Mesenchymal stem cell (in vitro differentiated cells and primary cell): ENCODE results near the gene NOXO1.
A peak's percentile ranks its signal among the peaks of the same experiment; 100 is the strongest.

Experiments used
- DNase-seq: peaks from one replicate; pipeline ENCODE4 v3.0.0-alpha.2; 2013
- H2AFZ ChIP-seq: one replicate; pipeline ENCODE4 v1.6.1; 2013; ENCODE audit warnings: low read depth, mild to moderate bottlenecking, control low read depth, inconsistent platforms, low read length, moderate library complexity
- H2AK5ac ChIP-seq: 2 replicates; pipeline ENCODE4 v1.6.1; 2013; ENCODE audit warnings: low read length, moderate library complexity, mild to moderate bottlenecking, inconsistent platforms; ENCODE audit not compliant: severe bottlenecking
- H2BK120ac ChIP-seq: one replicate; pipeline ENCODE4 v1.6.1; 2013; ENCODE audit warnings: low read depth, mild to moderate bottlenecking, inconsistent platforms, low read length, moderate library complexity
- H2BK12ac ChIP-seq, 2 experiments: one replicate each; pipeline ENCODE4 v1.6.1; 2013; ENCODE audit warnings: inconsistent platforms in 2 of 2, low read length in 2 of 2, mild to moderate bottlenecking in 2 of 2, moderate library complexity in 2 of 2, control low read depth in 1 of 2
- H2BK15ac ChIP-seq: one replicate; pipeline ENCODE4 v1.6.1; 2013; ENCODE audit warnings: mild to moderate bottlenecking, low read depth, inconsistent platforms; ENCODE audit not compliant: poor library complexity, severe bottlenecking
- H2BK5ac ChIP-seq: 2 replicates; pipeline ENCODE4 v1.6.1; 2013; ENCODE audit warnings: low read depth, mild to moderate bottlenecking, low read length, control low read depth, inconsistent platforms; ENCODE audit not compliant: poor library complexity, severe bottlenecking
- H3K14ac ChIP-seq, 2 experiments: one replicate each; pipeline ENCODE4 v1.6.1; 2013; ENCODE audit warnings: inconsistent platforms in 2 of 2, low read length in 2 of 2, control low read depth in 1 of 2, mild to moderate bottlenecking in 1 of 2, moderate library complexity in 1 of 2
- H3K18ac ChIP-seq, 2 experiments: one replicate each; pipeline ENCODE4 v1.6.1; 2013; ENCODE audit warnings: inconsistent platforms in 2 of 2, low read length in 2 of 2, control low read depth in 1 of 2, low read depth in 1 of 2, mild to moderate bottlenecking in 1 of 2
- H3K23ac ChIP-seq, 2 experiments: one replicate each; pipeline ENCODE4 v1.6.1; 2013; ENCODE audit warnings: inconsistent platforms in 2 of 2, low read length in 2 of 2, mild to moderate bottlenecking in 2 of 2, moderate library complexity in 2 of 2, control low read depth in 1 of 2
- H3K27ac ChIP-seq: 2 replicates; pipeline ENCODE4 v1.5.1; 2013; ENCODE audit warnings: mild to moderate bottlenecking, moderate library complexity, low read length, control low read depth, inconsistent platforms; ENCODE audit not compliant: poor library complexity, severe bottlenecking
- H3K27me3 ChIP-seq, 2 experiments: 2 replicates each; pipeline versions ENCODE4 v1.6.1 to v1.7.0; 2013; ENCODE audit warnings: low read length in 2 of 2, mild to moderate bottlenecking in 2 of 2, moderate library complexity in 2 of 2, control low read depth in 1 of 2, inconsistent platforms in 1 of 2; ENCODE audit not compliant: control insufficient read depth in 1 of 2, insufficient read depth in 1 of 2
- H3K36me3 ChIP-seq, 2 experiments: 2 replicates each; pipeline versions ENCODE4 v1.6.1 to v1.7.0; 2013; ENCODE audit warnings: low read length in 2 of 2, control low read depth in 1 of 2, inconsistent platforms in 1 of 2, low read depth in 1 of 2, mild to moderate bottlenecking in 1 of 2; ENCODE audit not compliant: insufficient read depth in 2 of 2, control insufficient read depth in 1 of 2
- H3K4ac ChIP-seq, 2 experiments: one replicate each; pipeline ENCODE4 v1.6.1; 2013; ENCODE audit warnings: inconsistent platforms in 2 of 2, low read length in 2 of 2, mild to moderate bottlenecking in 2 of 2, moderate library complexity in 2 of 2, control low read depth in 1 of 2, low read depth in 1 of 2
- H3K4me1 ChIP-seq: 2 replicates; pipeline ENCODE4 v1.6.1; 2013; ENCODE audit warnings: low read depth, low read length, control low read depth; ENCODE audit not compliant: control insufficient read depth, insufficient read depth
- H3K4me2 ChIP-seq: 2 replicates; pipeline ENCODE4 v1.6.1; 2013; ENCODE audit warnings: low read length, mild to moderate bottlenecking, inconsistent platforms; ENCODE audit not compliant: poor library complexity, severe bottlenecking
- H3K4me3 ChIP-seq, 2 experiments: 2 replicates each; pipeline versions ENCODE4 v1.5.1 to v1.7.0; 2013; ENCODE audit warnings: low read length in 2 of 2, mild to moderate bottlenecking in 2 of 2, control low read depth in 1 of 2, low read depth in 1 of 2; ENCODE audit not compliant: insufficient read depth in 1 of 2
- H3K79me1 ChIP-seq: replicated peaks from 2 replicates; pipeline ENCODE4 v1.6.1; 2013; ENCODE audit warnings: mild to moderate bottlenecking, control low read depth, low read length, inconsistent platforms; ENCODE audit not compliant: poor library complexity, severe bottlenecking
- H3K9ac ChIP-seq: 2 replicates; pipeline ENCODE4 v1.7.0; 2013; ENCODE audit warnings: mild to moderate bottlenecking, low read length, moderate library complexity
- H3K9me3 ChIP-seq: 2 replicates; pipeline ENCODE4 v1.7.0; 2013; ENCODE audit warnings: mild to moderate bottlenecking, low read length; ENCODE audit not compliant: control insufficient read depth
- H4K8ac ChIP-seq: one replicate; pipeline ENCODE4 v1.6.1; 2013; ENCODE audit warnings: inconsistent platforms, mild to moderate bottlenecking, low read length, moderate library complexity
- H4K91ac ChIP-seq: one replicate; pipeline ENCODE4 v1.6.1; 2013; ENCODE audit warnings: mild to moderate bottlenecking, low read length, inconsistent platforms
- WGBS: methylation state at CpG from one replicate; pipeline ENCODE4 v1.1.7; 2013; ENCODE audit warnings: mixed read lengths; 5-methylcytosine and 5-hydroxymethylcytosine counted together

Gene NOXO1

DNA sequence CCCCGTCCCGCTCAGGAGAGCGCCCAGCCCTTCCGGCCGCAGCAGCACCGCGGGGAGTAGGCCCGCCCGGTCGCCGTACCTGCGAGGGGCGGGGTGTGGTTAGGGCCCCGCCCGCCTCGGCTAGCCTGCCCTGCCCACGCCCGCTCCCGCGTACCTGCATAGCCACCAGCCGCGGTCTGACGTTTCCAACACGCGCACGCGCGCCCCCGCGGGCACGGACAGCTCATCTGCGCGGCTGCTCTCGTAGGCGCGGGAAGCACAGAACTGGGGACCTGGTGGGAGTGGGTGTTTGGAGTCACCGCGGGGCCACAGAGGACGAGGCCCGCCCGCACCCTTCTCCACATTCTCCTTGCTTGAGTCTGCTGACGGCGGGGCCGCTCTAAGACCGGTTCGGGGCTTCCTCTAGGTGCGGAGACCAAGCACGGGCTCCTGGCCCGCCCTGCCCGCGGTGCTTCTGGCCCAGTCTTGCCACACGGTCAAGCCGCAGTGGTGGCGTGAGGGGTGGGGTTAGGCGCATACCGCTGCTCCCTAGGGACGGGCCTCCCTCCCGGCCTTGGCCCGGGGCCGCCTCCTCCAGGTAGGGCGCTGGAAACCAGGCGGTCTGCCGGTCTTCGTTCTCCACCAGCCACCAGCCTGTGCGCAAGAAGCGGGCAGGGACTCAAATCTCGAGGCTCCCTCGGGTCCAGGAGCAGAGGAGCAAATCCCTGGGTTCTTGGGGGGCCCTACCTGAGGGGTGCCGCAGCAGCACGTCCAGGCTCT lies 1.8 kb downstream of the NOXO1 start:
- no peak overlapping the region for H3K14ac ChIP-seq
- H3K4me3 ChIP-seq, result no peak overlapping the region
- H2BK5ac ChIP-seq, result no peak overlapping the region
- peaks cover 12% of the 10 kb centered on the region for H3K79me1 ChIP-seq
- H3K23ac ChIP-seq, result peak overlapping the region; percentile 22 to 23
- H2BK120ac ChIP-seq, result no peak overlapping the region
- H3K4me2 ChIP-seq, result no peak overlapping the region
- no peak overlapping the region for H3K27ac ChIP-seq
- no peak overlapping the region for H2AK5ac ChIP-seq
- H3K9me3 ChIP-seq, result no peaks in the 10 kb centered on the region
- no peak overlapping the region for H3K4ac ChIP-seq
- WGBS, result 16% methylated on average over 51 of the region's 70 CpGs
- DNase-seq, result no peak
- H3K9ac ChIP-seq, result no peak overlapping the region
- peaks cover 35 to 41% of the 10 kb centered on the region in 2 experiments for H3K27me3 ChIP-seq
- peaks cover 28% of the 10 kb centered on the region for H3K4me1 ChIP-seq
- no peak overlapping the region for H2AFZ ChIP-seq
- no peak overlapping the region for H4K8ac ChIP-seq
- H3K36me3 ChIP-seq, result peaks cover 41 to 58% of the 10 kb centered on the region in 2 experiments
- H3K18ac ChIP-seq, result no peak overlapping the region
- peak overlapping the region; percentile 33 for H2BK15ac ChIP-seq
- H2BK12ac ChIP-seq, result no peak overlapping the region
- H4K91ac ChIP-seq, result no peak overlapping the region

DNA sequence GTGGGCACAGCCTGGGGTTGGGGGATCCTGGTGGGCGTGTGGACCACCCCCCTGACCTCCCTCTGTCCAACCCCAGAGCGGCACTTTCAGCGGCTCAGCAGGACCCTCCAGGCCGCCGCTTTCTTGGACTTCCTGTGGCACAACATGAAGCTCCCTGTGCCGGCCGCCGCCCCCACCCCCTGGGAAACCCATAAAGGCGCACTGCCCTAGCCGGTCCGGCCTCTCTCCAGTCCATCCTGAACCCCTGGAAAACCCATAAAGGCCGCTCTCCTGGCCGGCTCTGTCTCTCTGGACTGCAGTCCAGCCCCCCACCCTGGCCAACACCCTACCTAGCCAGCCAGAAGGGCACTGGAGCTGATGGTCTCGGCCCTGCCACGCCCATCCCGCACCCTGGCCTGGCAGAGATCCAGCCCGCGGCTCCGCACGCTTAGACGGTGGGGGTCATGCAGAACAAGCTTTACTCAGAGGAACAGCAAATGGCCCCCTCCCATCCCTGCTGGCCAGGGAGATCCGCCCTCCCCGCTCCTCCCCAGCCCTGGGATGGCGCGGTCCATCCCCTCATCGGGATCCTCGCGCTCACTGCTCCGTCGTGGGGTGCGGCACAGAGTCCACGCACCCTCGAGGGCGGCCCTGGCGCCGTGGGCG lies 2.7 kb downstream of the NOXO1 start:
- H2BK15ac ChIP-seq, result no peak overlapping the region
- H3K36me3 ChIP-seq, result peaks cover 45 to 67% of the 10 kb centered on the region in 2 experiments
- H3K9ac ChIP-seq, result no peak overlapping the region
- no peaks in the 10 kb centered on the region for H3K9me3 ChIP-seq
- no peak overlapping the region for H3K4ac ChIP-seq
- no peak overlapping the region for H3K27ac ChIP-seq
- H3K4me2 ChIP-seq, result no peak overlapping the region
- no peak overlapping the region for H2AK5ac ChIP-seq
- peaks cover 29% of the 10 kb centered on the region for H3K4me1 ChIP-seq
- peaks cover 35 to 41% of the 10 kb centered on the region in 2 experiments for H3K27me3 ChIP-seq
- peaks cover 20% of the 10 kb centered on the region for H3K79me1 ChIP-seq
- 78% methylated on average over 37 of the region's 37 CpGs for WGBS
- H4K8ac ChIP-seq, result no peak overlapping the region
- DNase-seq, result no peak
- H3K18ac ChIP-seq, result no peak overlapping the region
- H3K4me3 ChIP-seq, result no peak overlapping the region
- H2BK120ac ChIP-seq, result no peak overlapping the region
- no peak overlapping the region for H4K91ac ChIP-seq
- H2BK5ac ChIP-seq, result no peak overlapping the region
- H2BK12ac ChIP-seq, result no peak overlapping the region
- H3K23ac ChIP-seq, result no peak overlapping the region
- no peak overlapping the region for H3K14ac ChIP-seq
- H2AFZ ChIP-seq, result no peak overlapping the region

- DNase-seq, result no peak
- H4K91ac ChIP-seq, result no peak overlapping the region
- no peak overlapping the region for H4K8ac ChIP-seq
- over 99% methylated on average over 18 of the region's 18 CpGs for WGBS
- no peak overlapping the region for H3K4me3 ChIP-seq
- H3K4ac ChIP-seq, result no peak overlapping the region
- H3K18ac ChIP-seq, result no peak overlapping the region
- H2AFZ ChIP-seq, result no peak overlapping the region
- H3K27me3 ChIP-seq, result peaks cover 32 to 37% of the 10 kb centered on the region in 2 experiments
- H3K4me2 ChIP-seq, result no peak overlapping the region
- no peaks in the 10 kb centered on the region for H3K9me3 ChIP-seq
- H2BK120ac ChIP-seq, result no peak overlapping the region
- peaks cover 45 to 67% of the 10 kb centered on the region in 2 experiments for H3K36me3 ChIP-seq
- no peak overlapping the region for H2BK5ac ChIP-seq
- no peak overlapping the region for H3K23ac ChIP-seq
- H3K79me1 ChIP-seq, result peaks cover 22% of the 10 kb centered on the region
- no peak overlapping the region for H3K27ac ChIP-seq
- H2BK12ac ChIP-seq, result no peak overlapping the region
- no peak overlapping the region for H3K9ac ChIP-seq
- no peak overlapping the region for H3K14ac ChIP-seq
- no peak overlapping the region for H2BK15ac ChIP-seq
- H3K4me1 ChIP-seq, result peaks cover 28% of the 10 kb centered on the region
- H2AK5ac ChIP-seq, result no peak overlapping the region
Measured at GRCh38 chr16:1977875-1978268, 3.4 kb downstream of the NOXO1 start.
